ENCODE data around the gene DNAJC5.

DNA sequence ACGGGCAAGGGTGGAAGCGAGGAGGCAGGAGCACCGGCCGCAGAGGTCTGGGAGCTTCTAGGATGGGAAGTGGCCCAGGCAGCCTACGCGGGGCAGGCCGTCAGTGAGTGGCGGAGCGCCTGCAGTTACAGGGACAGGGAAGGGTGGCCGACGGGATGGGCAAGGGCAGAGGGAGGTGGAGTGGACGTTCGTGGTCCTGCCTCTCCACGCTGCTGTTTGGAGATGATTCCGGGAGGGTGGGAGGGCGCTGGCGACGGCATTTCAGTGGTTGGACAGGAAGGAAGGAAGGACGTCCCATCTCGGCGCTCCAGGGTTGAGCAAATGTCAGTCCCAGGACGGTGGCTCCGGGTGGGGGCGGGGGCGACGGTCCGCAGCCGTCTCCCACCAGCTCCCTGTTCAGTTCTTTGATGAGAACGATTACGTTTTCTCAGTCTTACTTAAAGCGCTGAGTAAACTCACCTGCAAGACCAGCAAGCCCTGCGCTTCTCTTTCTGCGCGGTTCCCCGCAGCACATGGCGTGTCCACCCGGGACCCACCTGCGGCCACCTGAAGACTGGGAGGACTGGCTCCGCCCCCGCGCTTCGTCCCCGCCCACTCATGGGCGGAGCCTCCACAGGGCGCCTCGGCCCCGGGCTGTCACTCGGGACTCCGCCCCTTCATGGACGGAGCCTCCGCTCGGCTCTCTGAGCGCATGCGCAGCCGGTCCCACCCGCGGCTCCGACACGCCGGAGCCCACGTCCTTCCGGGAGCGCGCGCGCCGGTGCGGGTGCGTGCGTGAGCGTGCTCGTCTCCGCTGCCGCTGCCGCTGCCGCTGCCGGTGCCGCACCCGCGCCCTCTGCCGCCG lies at the start of gene DNAJC5:
- TF ChIP-seq CTCF (IDR thresholded peaks at IDR 0.05) (peak in 1 of 6 experiments; percentile 28), POLR2A (IDR thresholded peaks at IDR 0.05) (peak in 1 of 4 donors; percentile 80), EP300 (IDR thresholded peaks at IDR 0.05) (no peak)

Data from upper lobe of left lung (tissue), 4 donors.